HUES48 (cell line): Measurements from ENCODE around the gene MS4A12.
"Not testable (repeated sequence)": the region's sequence is repeated elsewhere in the genome, so short reads cannot be mapped to it uniquely, and the experiment has no call there.

ENCODE experiments used
- H3K27ac ChIP-seq: one replicate; pipeline ENCODE4 v1.7.0; 2013; ENCODE audit warnings: low read depth, low read length, inconsistent platforms
- H3K27me3 ChIP-seq: 2 replicates; pipeline ENCODE4 v1.6.1; 2013; ENCODE audit warnings: mild to moderate bottlenecking, low read length; ENCODE audit not compliant: control insufficient read depth, insufficient read depth
- H3K36me3 ChIP-seq: 2 replicates; pipeline ENCODE4 v1.6.1; 2013; ENCODE audit warnings: low read length; ENCODE audit not compliant: control insufficient read depth, insufficient read depth
- H3K4me1 ChIP-seq: 2 replicates; pipeline ENCODE4 v1.6.1; 2013; ENCODE audit warnings: mild to moderate bottlenecking, low read length; ENCODE audit not compliant: control insufficient read depth, insufficient read depth
- H3K4me3 ChIP-seq: 2 replicates; pipeline ENCODE4 v1.5.1; 2013; ENCODE audit warnings: mild to moderate bottlenecking, low read depth, low read length
- H3K9ac ChIP-seq: 2 replicates; pipeline ENCODE4 v1.6.1; 2013; ENCODE audit warnings: mild to moderate bottlenecking, low read depth, low read length, moderate library complexity
- H3K9me3 ChIP-seq: 2 replicates; pipeline ENCODE4 v1.6.1; 2013; ENCODE audit warnings: low read length; ENCODE audit not compliant: control insufficient read depth, insufficient read depth

The MS4A12 gene

DNA sequence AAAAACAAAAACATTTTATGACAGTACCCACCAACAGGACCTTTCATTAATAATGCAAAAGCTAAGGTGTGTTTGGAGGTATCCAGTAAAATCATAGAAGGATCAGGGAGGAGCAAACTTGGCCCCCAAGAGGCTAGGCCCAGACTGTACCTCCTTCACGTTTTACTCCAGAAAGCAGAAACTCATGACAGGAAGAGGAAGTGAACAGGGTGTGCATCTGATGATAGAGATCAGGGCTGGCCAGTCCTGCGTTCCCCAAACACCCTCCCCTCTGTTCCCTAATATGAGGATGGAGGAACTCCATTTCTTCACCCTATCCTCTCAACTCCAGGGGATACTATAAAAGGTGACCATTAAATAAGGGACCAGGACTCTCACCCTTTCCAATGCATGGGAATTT, 10.2 kb upstream of the MS4A12 start:
- H3K9me3 ChIP-seq, result no peaks in the 10 kb centered on the region
- H3K27ac ChIP-seq, result no peak overlapping the region
- no peak overlapping the region for H3K9ac ChIP-seq
- H3K36me3 ChIP-seq, result no peaks in the 10 kb centered on the region
- H3K4me3 ChIP-seq, result no peak overlapping the region
- no peaks in the 10 kb centered on the region for H3K4me1 ChIP-seq
- no peaks in the 10 kb centered on the region for H3K27me3 ChIP-seq

GRCh38 chr11:60485987-60486386, 6.6 kb upstream of the MS4A12 start:
- peaks cover 4% of the 10 kb centered on the region; the same call in 1 of the 2 replicates for H3K9me3 ChIP-seq
- H3K27me3 ChIP-seq, result no peaks in the 10 kb centered on the region
- no peaks in the 10 kb centered on the region for H3K36me3 ChIP-seq
- no peak overlapping the region for H3K4me3 ChIP-seq
- no peak overlapping the region for H3K27ac ChIP-seq
- H3K9ac ChIP-seq, result no peak overlapping the region
- no peaks in the 10 kb centered on the region for H3K4me1 ChIP-seq

DNA sequence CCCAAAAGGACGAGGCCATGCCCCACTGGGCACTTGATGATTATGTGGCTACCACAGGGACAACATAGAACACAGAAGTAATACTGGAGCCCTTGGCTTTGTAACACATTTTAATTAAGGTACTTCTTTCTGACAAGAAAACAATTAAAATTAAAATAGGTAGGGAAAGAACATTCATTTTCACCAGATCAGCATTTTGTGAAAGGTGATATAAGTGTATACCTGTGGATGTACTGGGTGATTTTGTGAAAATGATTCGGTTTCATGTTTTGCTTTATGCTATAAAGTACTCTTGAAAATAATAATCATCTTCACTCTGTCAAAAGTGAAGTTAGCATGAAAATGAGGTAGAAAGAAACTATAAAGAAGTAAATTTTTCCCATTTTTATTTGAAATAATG, 876 bp downstream of the MS4A12 start:
- Histone ChIP-seq H3K36me3 (no peaks in the 10 kb centered on the region), H3K9ac (no peak overlapping the region), H3K4me1 (peaks cover 13% of the 10 kb centered on the region), H3K27me3 (no peaks in the 10 kb centered on the region), H3K9me3 (peaks cover 7% of the 10 kb centered on the region), H3K4me3 (no peak overlapping the region), H3K27ac (no peak overlapping the region)

DNA sequence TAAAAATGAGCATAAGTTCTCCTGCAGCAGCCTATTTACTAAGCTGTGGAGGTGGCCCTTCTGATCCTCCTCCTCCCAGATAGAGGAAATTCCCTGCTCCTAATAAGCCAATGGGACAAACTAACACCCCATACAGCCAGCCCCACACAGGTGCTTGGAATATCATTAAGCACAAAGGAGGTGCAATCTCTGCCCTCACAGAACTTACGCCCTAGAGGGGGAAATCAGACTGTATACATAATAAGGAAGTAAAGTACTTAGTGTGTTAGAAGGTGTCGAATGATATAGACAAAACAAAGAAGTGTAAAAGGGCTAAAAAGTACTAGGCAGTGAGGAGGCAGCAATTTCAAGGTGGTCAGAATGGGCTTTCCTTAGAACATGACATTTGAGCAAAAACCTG, 5.8 kb downstream of the MS4A12 start:
- no peak overlapping the region for H3K9ac ChIP-seq
- no peaks in the 10 kb centered on the region for H3K36me3 ChIP-seq
- no peaks in the 10 kb centered on the region for H3K9me3 ChIP-seq
- peaks cover 28% of the 10 kb centered on the region for H3K4me1 ChIP-seq
- no peaks in the 10 kb centered on the region for H3K27me3 ChIP-seq
- H3K4me3 ChIP-seq, result no peak overlapping the region
- H3K27ac ChIP-seq, result no peak overlapping the region

DNA sequence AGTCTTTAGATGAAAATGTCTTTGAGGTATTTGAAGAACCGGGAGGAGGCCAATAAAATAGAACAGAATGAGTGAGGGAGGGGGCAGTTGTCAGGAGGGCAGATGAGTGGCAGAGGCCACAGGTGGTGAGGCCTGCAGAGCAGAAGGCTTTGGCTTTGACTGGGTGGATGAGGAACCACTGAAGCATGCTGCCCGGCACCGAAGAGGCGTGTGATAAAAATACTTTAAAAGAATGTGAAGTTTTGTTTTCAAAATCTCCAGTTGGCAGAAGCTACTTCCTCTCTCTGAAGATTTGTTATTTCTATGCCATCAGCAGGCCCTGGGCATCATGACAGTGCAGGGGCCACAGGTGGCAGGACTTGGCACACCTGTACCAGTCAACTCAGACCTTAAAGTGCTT, 6.3 kb downstream of the MS4A12 start:
- no peak overlapping the region for H3K9ac ChIP-seq
- H3K4me3 ChIP-seq, result no peak overlapping the region
- H3K4me1 ChIP-seq, result peaks cover 28% of the 10 kb centered on the region
- H3K36me3 ChIP-seq, result no peaks in the 10 kb centered on the region
- H3K27ac ChIP-seq, result no peak overlapping the region
- H3K9me3 ChIP-seq, result no peaks in the 10 kb centered on the region
- H3K27me3 ChIP-seq, result no peaks in the 10 kb centered on the region

DNA sequence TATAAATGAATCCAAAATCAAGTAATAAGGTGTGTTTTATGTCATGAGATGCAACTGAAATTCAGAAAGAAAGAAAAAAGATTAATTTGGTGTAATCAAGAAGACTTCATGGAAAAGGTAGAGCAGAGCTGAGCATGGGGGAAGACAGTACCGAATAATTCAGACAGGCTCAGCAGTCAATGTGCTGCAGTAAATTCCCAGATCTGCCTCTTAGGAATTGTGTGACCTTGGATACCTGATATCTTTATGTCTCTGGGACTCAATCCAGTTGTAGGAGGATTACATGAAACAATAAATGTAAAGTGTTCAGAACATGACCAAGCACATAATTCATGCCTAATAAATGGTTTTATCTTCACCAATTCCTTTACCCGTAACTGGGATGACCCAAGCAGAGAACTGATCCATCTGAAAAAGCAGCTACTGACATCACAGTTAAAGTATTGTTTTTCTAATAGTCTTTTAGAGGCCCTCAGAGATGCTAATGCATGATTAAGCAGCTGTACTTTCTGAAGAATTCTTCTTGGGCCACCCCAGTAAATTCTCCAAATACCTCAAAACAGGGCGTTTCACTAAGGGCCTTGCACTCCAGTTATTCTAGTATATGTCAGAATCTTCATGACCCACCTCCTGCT, 7.8 kb downstream of the MS4A12 start:
- H3K9me3 ChIP-seq, result 0 out of 2 replicates have a peak, but pooled peaks cover 3% of the 10 kb centered on the region
- no peaks in the 10 kb centered on the region for H3K36me3 ChIP-seq
- H3K9ac ChIP-seq, result no peak overlapping the region
- H3K27ac ChIP-seq, result peak overlapping the region; percentile 96
- H3K4me3 ChIP-seq, result peak overlapping the region; percentile 6; the same call in 1 of the 2 replicates
- no peaks in the 10 kb centered on the region for H3K27me3 ChIP-seq
- H3K4me1 ChIP-seq, result peaks cover 28% of the 10 kb centered on the region

DNA sequence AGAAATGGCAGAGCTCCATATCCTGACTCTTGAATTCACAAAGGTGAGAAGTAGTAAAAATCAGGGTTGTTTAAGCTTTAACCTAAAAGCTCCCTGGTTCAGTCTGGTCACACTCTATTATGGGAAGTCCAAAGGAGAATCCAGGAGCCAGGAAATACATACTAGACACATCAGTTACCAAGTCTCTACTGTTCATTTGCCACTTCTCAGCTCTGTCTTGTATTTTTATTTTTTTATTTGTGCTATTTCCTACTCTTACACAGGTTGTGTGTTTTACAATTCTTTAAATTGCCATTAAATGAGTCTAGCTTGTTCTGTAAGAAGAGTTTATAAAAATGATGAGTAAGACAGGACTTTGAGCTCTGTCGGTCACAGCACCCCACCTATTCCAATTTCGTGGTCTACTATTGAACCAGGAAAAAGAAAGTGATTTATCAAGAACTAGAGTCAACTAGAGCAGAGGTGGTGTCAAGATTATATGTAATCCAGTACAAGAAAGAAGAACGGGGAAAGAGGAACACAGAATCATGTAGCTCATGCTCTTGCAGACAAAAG, 9.7 kb downstream of the MS4A12 start:
- Histone ChIP-seq H3K27ac (no peak overlapping the region), H3K9me3 (0 out of 2 replicates have a peak, but pooled peaks cover 3% of the 10 kb centered on the region), H3K9ac (no peak overlapping the region), H3K4me1 (peaks cover 27% of the 10 kb centered on the region), H3K36me3 (no peaks in the 10 kb centered on the region), H3K4me3 (no peak overlapping the region), H3K27me3 (no peaks in the 10 kb centered on the region)

- H3K9ac ChIP-seq, result no peak overlapping the region
- no peak overlapping the region for H3K4me3 ChIP-seq
- peaks cover 12% of the 10 kb centered on the region for H3K9me3 ChIP-seq
- H3K4me1 ChIP-seq, result peaks cover 12% of the 10 kb centered on the region; the same call in 1 of the 2 replicates
- no peaks in the 10 kb centered on the region for H3K36me3 ChIP-seq
- no peaks in the 10 kb centered on the region for H3K27me3 ChIP-seq
- H3K27ac ChIP-seq, result no peak overlapping the region
Observed at GRCh38 chr11:60504219-60504905, 11.8 kb downstream of the MS4A12 start.

GRCh38 chr11:60509609-60510008, 17.0 kb downstream of the MS4A12 start:
- H3K27ac ChIP-seq, H3K36me3 ChIP-seq, H3K4me3 ChIP-seq, H3K9ac ChIP-seq, H3K4me1 ChIP-seq, H3K27me3 ChIP-seq: not testable (repeated sequence)
- peaks cover 13% of the 10 kb centered on the region for H3K9me3 ChIP-seq

DNA sequence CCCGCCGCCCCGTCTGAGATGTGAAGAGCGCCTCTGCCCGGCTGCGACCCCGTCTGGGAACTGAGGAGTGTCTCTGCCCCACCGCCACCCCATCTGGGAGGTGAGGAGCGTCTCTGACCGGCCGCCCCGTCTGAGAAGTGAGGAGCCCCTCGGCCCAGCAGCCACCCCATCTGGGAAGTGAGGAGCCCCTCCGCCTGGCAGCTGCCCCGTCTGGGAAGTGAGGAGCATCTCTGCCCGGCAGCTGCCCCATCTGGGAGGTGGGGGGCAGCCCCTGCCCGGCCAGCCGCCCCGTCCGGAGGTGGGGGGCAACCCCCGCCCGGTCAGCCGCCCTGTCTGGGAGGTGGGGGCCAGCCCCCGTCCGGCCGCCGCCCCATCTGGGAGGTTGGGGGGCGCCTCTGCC, 17.6 kb downstream of the MS4A12 start:
- H3K9me3 ChIP-seq, result peaks cover 13% of the 10 kb centered on the region
- not testable (repeated sequence) for H3K9ac ChIP-seq, H3K27ac ChIP-seq, H3K4me1 ChIP-seq, H3K4me3 ChIP-seq, H3K36me3 ChIP-seq, H3K27me3 ChIP-seq

- Histone ChIP-seq H3K27ac (no peak overlapping the region), H3K4me3 (no peak overlapping the region), H3K9ac (no peak overlapping the region), H3K4me1 (no peaks in the 10 kb centered on the region), H3K36me3 (no peaks in the 10 kb centered on the region), H3K9me3 (peaks cover 13% of the 10 kb centered on the region), H3K27me3 (no peaks in the 10 kb centered on the region)
Observed at GRCh38 chr11:60511393-60511792, 18.8 kb downstream of the MS4A12 start.
